Gastrocnemius medialis (tissue), 4 donors: ENCODE data around the gene TAS2R40.

Experiments
- CTCF ChIP-seq, 5 experiments: fragments of 450-650 bp in 3 of 5; fragments of 200-600 bp in 2 of 5; sonication (generic) in 2 of 5; IDR thresholded peaks in 4 of 5; conservative IDR thresholded peaks in 1 of 5; 1 replicate in 4 of 5; 2 replicates in 1 of 5; pipeline ENCODE4 v1.5.1; 2016 to 2019; ENCODE audit warnings: antibody characterized with exemption in 5 of 5, mild to moderate bottlenecking in 3 of 5, moderate library complexity in 3 of 5
- POLR2A ChIP-seq, 2 donors: fragments of 450-650 bp; IDR thresholded peaks; one replicate each; pipeline ENCODE4 v1.6.1; 2017; ENCODE audit warnings: antibody characterized with exemption in 2 of 2, mild to moderate bottlenecking in 2 of 2, moderate library complexity in 2 of 2

- no peak for TF ChIP-seq CTCF (IDR thresholded peaks at IDR 0.05 in 4 of 5, conservative IDR thresholded peaks at IDR 0.05 in 1 of 5)
- TF ChIP-seq POLR2A (IDR thresholded peaks at IDR 0.05): no peak
Measured at GRCh38 chr7:143217806-143218205, 4.0 kb upstream of the TAS2R40 start.
